Trophoblast cell (in vitro differentiated cells and primary cell): ENCODE measurements around the gene PUS3. TPM values are rescaled to one million over a fixed set of nuclear protein-coding genes. Genes with fewer than 3 reads are reported as not detected.
A peak's percentile ranks its signal among the peaks of the same experiment; 100 is the strongest.

Experiments
- DNase-seq, 2 donors: peaks; one replicate each; pipeline ENCODE4 v3.0.0-alpha.2; 2016
- H2AFZ ChIP-seq: 2 replicates; pipeline ENCODE4 v1.6.1; 2013; ENCODE audit warnings: low read length, moderate library complexity, mild to moderate bottlenecking; ENCODE audit not compliant: insufficient read depth, poor library complexity
- H2AK5ac ChIP-seq: 2 replicates; pipeline ENCODE4 v1.6.1; 2013; ENCODE audit warnings: mild to moderate bottlenecking, low read length
- H2BK120ac ChIP-seq: 2 replicates; pipeline ENCODE4 v1.6.1; 2013; ENCODE audit warnings: low read length, mild to moderate bottlenecking, moderate library complexity; ENCODE audit not compliant: insufficient read depth, poor library complexity
- H2BK12ac ChIP-seq: 2 replicates; pipeline ENCODE4 v1.6.1; 2013; ENCODE audit warnings: mild to moderate bottlenecking, low read length, moderate library complexity
- H2BK5ac ChIP-seq: 2 replicates; pipeline ENCODE4 v1.6.1; 2013; ENCODE audit warnings: low read length, low read depth, moderate library complexity, mild to moderate bottlenecking; ENCODE audit not compliant: poor library complexity
- H3K14ac ChIP-seq: 2 replicates; pipeline ENCODE4 v1.6.1; 2013; ENCODE audit warnings: mild to moderate bottlenecking, low read length
- H3K18ac ChIP-seq: 2 replicates; pipeline ENCODE4 v1.6.1; 2013; ENCODE audit warnings: mild to moderate bottlenecking, low read length
- H3K23ac ChIP-seq: 2 replicates; pipeline ENCODE4 v1.6.1; 2013; ENCODE audit warnings: low read length
- H3K27ac ChIP-seq: 2 replicates; pipeline ENCODE4 v1.5.1; 2013; ENCODE audit warnings: low read depth, mild to moderate bottlenecking, inconsistent platforms, low read length, moderate library complexity
- H3K27me3 ChIP-seq: 2 replicates; pipeline ENCODE4 v1.6.1; 2013; ENCODE audit warnings: inconsistent platforms, mild to moderate bottlenecking, low read length, moderate library complexity; ENCODE audit not compliant: insufficient read depth
- H3K36me3 ChIP-seq, 2 experiments: 1 replicate in 1 of 2; 2 replicates in 1 of 2; pipeline ENCODE4 v1.6.1; 2013; ENCODE audit warnings: low read length in 2 of 2, mild to moderate bottlenecking in 2 of 2, moderate library complexity in 1 of 2; ENCODE audit not compliant: insufficient read depth in 2 of 2, control insufficient read depth in 1 of 2
- H3K4ac ChIP-seq: 2 replicates; pipeline ENCODE4 v1.6.1; 2013; ENCODE audit warnings: low read depth, mild to moderate bottlenecking, low read length, moderate library complexity
- H3K4me1 ChIP-seq, 2 experiments: 1 replicate in 1 of 2; 2 replicates in 1 of 2; pipeline ENCODE4 v1.6.1; 2013; ENCODE audit warnings: low read length in 2 of 2, mild to moderate bottlenecking in 2 of 2, moderate library complexity in 1 of 2; ENCODE audit not compliant: insufficient read depth in 2 of 2, control insufficient read depth in 1 of 2
- H3K4me2 ChIP-seq: 2 replicates; pipeline ENCODE4 v1.6.1; 2013; ENCODE audit warnings: inconsistent platforms, mild to moderate bottlenecking, low read length, moderate library complexity
- H3K4me3 ChIP-seq: 2 replicates; pipeline ENCODE4 v1.5.1; 2013; ENCODE audit warnings: mild to moderate bottlenecking, low read depth, low read length, inconsistent platforms
- H3K79me1 ChIP-seq: one replicate; pipeline ENCODE4 v1.6.1; 2013; ENCODE audit warnings: low read length
- H3K79me2 ChIP-seq: 2 replicates; pipeline ENCODE4 v1.6.1; 2013; ENCODE audit warnings: low read length, mild to moderate bottlenecking; ENCODE audit not compliant: control insufficient read depth, insufficient read depth, poor library complexity
- H3K9ac ChIP-seq: 2 replicates; pipeline ENCODE4 v1.6.1; 2013; ENCODE audit warnings: mild to moderate bottlenecking, low read length
- H3K9me3 ChIP-seq: 2 replicates; pipeline ENCODE4 v1.6.1; 2013; ENCODE audit warnings: low read depth, mild to moderate bottlenecking, control low read depth, inconsistent platforms, low read length; ENCODE audit not compliant: insufficient read depth
- H4K12ac ChIP-seq: 2 replicates; pipeline ENCODE4 v1.6.1; 2013; ENCODE audit warnings: low read depth, mild to moderate bottlenecking, low read length, moderate library complexity
- H4K8ac ChIP-seq: 2 replicates; pipeline ENCODE4 v1.6.1; 2013; ENCODE audit warnings: low read depth, mild to moderate bottlenecking, low read length, moderate library complexity
- H4K91ac ChIP-seq: one replicate; pipeline ENCODE4 v1.6.1; 2013; ENCODE audit warnings: low read depth, mild to moderate bottlenecking, low read length, moderate library complexity
- WGBS: extraction: QIAGEN DNeasy Blood & Tissue Kit; methylation state at CpG from one replicate; pipeline ENCODE4 v1.1.7; 2013; ENCODE audit warnings: missing lambda C conversion rate; ENCODE audit not compliant: insufficient read length, insufficient coverage; ENCODE audit errors: extremely low coverage; 5-methylcytosine and 5-hydroxymethylcytosine counted together
- polyA plus RNA-seq: library from polyadenylated mRNA; stranded (reverse); fragments of 200-250 nt; gene quantifications from 2 replicates; pipeline ENCODE4 v1.2.3, GENCODE V29; 2013

The PUS3 gene
- polyA plus RNA-seq, result 22.2 and 24.9 TPM in 2 replicates

- no peak within 1 kb of the TSS for H3K4ac ChIP-seq
- no peak within 1 kb of the TSS for H3K23ac ChIP-seq
- H4K91ac ChIP-seq, result no peak within 1 kb of the TSS
- no peak within 1 kb of the TSS for H2BK12ac ChIP-seq
- H2BK5ac ChIP-seq, result no peak within 1 kb of the TSS
- peak within 1 kb of the TSS; percentile 66 for H2AFZ ChIP-seq
- peak within 1 kb of the TSS; percentile 84 for H3K9ac ChIP-seq
- H3K4me2 ChIP-seq, result peak within 1 kb of the TSS; percentile 84
- H2AK5ac ChIP-seq, result no peak within 1 kb of the TSS
- no peak within 1 kb of the TSS for H2BK120ac ChIP-seq
- DNase-seq, result peak; percentile 79 to 92
- H3K79me1 ChIP-seq, result no peaks in the 10 kb centered on the region
- H3K27ac ChIP-seq, result no peak within 1 kb of the TSS
- peaks cover 13% of the 10 kb centered on the region for H3K27me3 ChIP-seq
- H3K79me2 ChIP-seq, result no peaks in the 10 kb centered on the region
- peaks cover 3 to 7% of the 10 kb centered on the region in 2 experiments for H3K36me3 ChIP-seq
- WGBS, result no CpG with 5 or more reads among the region's 31 CpGs
- no peak within 1 kb of the TSS for H3K18ac ChIP-seq
- peaks cover 8% of the 10 kb centered on the region in 2 experiments for H3K4me1 ChIP-seq
- H4K12ac ChIP-seq, result no peak within 1 kb of the TSS
- peak within 1 kb of the TSS; percentile 59 for H4K8ac ChIP-seq
- H3K9me3 ChIP-seq, result peaks cover 6% of the 10 kb centered on the region
- H3K14ac ChIP-seq, result no peak within 1 kb of the TSS
- peak within 1 kb of the TSS; percentile 67 for H3K4me3 ChIP-seq
Observed at GRCh38 chr11:125902927-125903710, at the start of gene PUS3. Gene PUS3 (minus strand): TSS chr11:125903206. CDS start chr11:125896284, 6,922 bp downstream.

GRCh38 chr11:125952559-125952958 is 49.6 kb upstream of the PUS3 start:
- Histone ChIP-seq H3K36me3 (peaks cover 48 to 49% of the 10 kb centered on the region in 2 experiments), H3K4ac (no peak overlapping the region), H3K4me2 (no peak overlapping the region), H3K9ac (no peak overlapping the region), H3K18ac (no peak overlapping the region), H3K79me2 (no peaks in the 10 kb centered on the region), H3K9me3 (peaks cover 2% of the 10 kb centered on the region), H2AK5ac (no peak overlapping the region), H3K23ac (no peak overlapping the region), H2BK120ac (no peak overlapping the region), H4K8ac (no peak overlapping the region), H3K14ac (no peak overlapping the region), H3K27me3 (no peaks in the 10 kb centered on the region), H2BK5ac (no peak overlapping the region), H2BK12ac (no peak overlapping the region), H4K12ac (no peak overlapping the region), H2AFZ (no peak overlapping the region), H3K27ac (no peak overlapping the region), H3K4me3 (no peak overlapping the region), H3K4me1 (peaks cover 14 to 21% of the 10 kb centered on the region in 2 experiments), H3K79me1 (peaks cover 6% of the 10 kb centered on the region), H4K91ac (no peak overlapping the region)
- no CpG with 5 or more reads among the region's 2 CpGs for WGBS
- no peak for DNase-seq

GRCh38 chr11:125951731-125952130 is 48.7 kb upstream of the PUS3 start:
- no peak overlapping the region for H3K23ac ChIP-seq
- WGBS, result no CpG with 5 or more reads among the region's 11 CpGs
- H4K91ac ChIP-seq, result no peak overlapping the region
- no peak overlapping the region for H3K9ac ChIP-seq
- H4K12ac ChIP-seq, result no peak overlapping the region
- H2AFZ ChIP-seq, result no peak overlapping the region
- H3K4me1 ChIP-seq, result peaks cover 11 to 18% of the 10 kb centered on the region in 2 experiments
- H2BK5ac ChIP-seq, result no peak overlapping the region
- H2AK5ac ChIP-seq, result no peak overlapping the region
- peaks cover 2% of the 10 kb centered on the region for H3K9me3 ChIP-seq
- H3K4ac ChIP-seq, result no peak overlapping the region
- H3K27me3 ChIP-seq, result no peaks in the 10 kb centered on the region
- H3K27ac ChIP-seq, result no peak overlapping the region
- no peak overlapping the region for H3K4me2 ChIP-seq
- no peak for DNase-seq
- H3K36me3 ChIP-seq, result peaks cover 45 to 46% of the 10 kb centered on the region in 2 experiments
- peaks cover 6% of the 10 kb centered on the region for H3K79me1 ChIP-seq
- no peaks in the 10 kb centered on the region for H3K79me2 ChIP-seq
- no peak overlapping the region for H4K8ac ChIP-seq
- H2BK12ac ChIP-seq, result no peak overlapping the region
- no peak overlapping the region for H2BK120ac ChIP-seq
- no peak overlapping the region for H3K14ac ChIP-seq
- peak overlapping the region; percentile 43 for H3K18ac ChIP-seq
- H3K4me3 ChIP-seq, result no peak overlapping the region

GRCh38 chr11:125950696-125951651 is 48.0 kb upstream of the PUS3 start:
- Histone ChIP-seq H3K36me3 (peaks cover 40 to 41% of the 10 kb centered on the region in 2 experiments), H4K12ac (no peak overlapping the region), H2BK120ac (no peak overlapping the region), H2AFZ (no peak overlapping the region), H3K4me1 (peaks cover 11 to 12% of the 10 kb centered on the region in 2 experiments), H2BK5ac (no peak overlapping the region), H2BK12ac (no peak overlapping the region), H3K79me1 (peaks cover 6% of the 10 kb centered on the region), H3K27me3 (no peaks in the 10 kb centered on the region), H3K27ac (no peak overlapping the region), H4K8ac (peak overlapping the region; percentile 15), H3K9me3 (peaks cover 2% of the 10 kb centered on the region), H2AK5ac (peak overlapping the region; percentile 30), H3K18ac (peak overlapping the region; percentile 30), H3K79me2 (no peaks in the 10 kb centered on the region), H3K23ac (no peak overlapping the region), H3K4ac (no peak overlapping the region), H3K9ac (no peak overlapping the region), H3K4me2 (no peak overlapping the region), H3K14ac (peak overlapping the region; percentile 19), H4K91ac (no peak overlapping the region), H3K4me3 (no peak overlapping the region)
- WGBS, result no CpG with 5 or more reads among the region's 15 CpGs
- DNase-seq, result no peak
